Activated B cell treated with CpG ODN at 0.5 μM for 24 hours (primary cell): ENCODE results near the gene LSM14A. TPM values are rescaled to one million over a fixed set of nuclear protein-coding genes. Genes with fewer than 3 reads are reported as not detected.

Source experiments
- ATAC-seq: fragments of 200-7000 bp; cut with Tn5 transposase; one replicate; pipeline ENCODE4 v1.10.0; 2021; ENCODE audit warnings: low read depth, mild to moderate bottlenecking, moderate library complexity
- CTCF ChIA-PET: fragments of 350-600 bp; sonication (Branson Sonifier 250); formaldehyde crosslinking; loops from one replicate; lab custom pipeline; 2021; ENCODE audit warnings: antibody characterized with exemption; lab: Charles Lee
- POLR2A ChIA-PET: fragments of 350-600 bp; sonication (Branson Sonifier 250); formaldehyde crosslinking; loops from one replicate; lab custom pipeline; 2021; ENCODE audit warnings: antibody characterized with exemption; lab: Charles Lee
- DNase-seq: peaks from one replicate; pipeline ENCODE4 v3.0.0; 2022
- H3K27ac Mint-ChIP-seq: one replicate; pipeline ENCODE4 v1.8.0; 2020; ENCODE audit warnings: mixed read lengths
- H3K27me3 Mint-ChIP-seq: one replicate; pipeline ENCODE4 v1.8.0; 2021; ENCODE audit warnings: mixed read lengths
- H3K36me3 Mint-ChIP-seq: one replicate; pipeline ENCODE4 v1.8.0; 2021; ENCODE audit warnings: low read depth, mixed read lengths
- H3K4me1 Mint-ChIP-seq: one replicate; pipeline ENCODE4 v1.8.0; 2021; ENCODE audit warnings: mixed read lengths
- H3K4me3 Mint-ChIP-seq: one replicate; pipeline ENCODE4 v1.8.0; 2020; ENCODE audit warnings: mild to moderate bottlenecking, mixed read lengths
- H3K9me3 Mint-ChIP-seq: one replicate; pipeline ENCODE4 v1.8.0; 2020; ENCODE audit warnings: mixed read lengths
- CTCF ChIP-seq: fragments of 200-600 bp; IDR thresholded peaks from one replicate; pipeline ENCODE4 v1.8.0; 2022; ENCODE audit warnings: antibody characterized with exemption, mild to moderate bottlenecking
- intact Hi-C: fragments of 100-400 bp; cut with micrococcal nuclease; formaldehyde crosslinking; loops from one replicate; pipeline ENCODE4 v1.15.1; 2024
- total RNA-seq: library from RNA; stranded (reverse); gene quantifications from 2 replicates; pipeline ENCODE4 v1.2.3, GENCODE V29; 2022

The LSM14A gene
- total RNA-seq, 1 donor from 2014 or later: 136 TPM

GRCh38 chr19:34257559-34257924, 85.2 kb downstream of the LSM14A start:
- CTCF ChIA-PET: no interaction called here
- Mint-ChIP-seq H3K4me1 (peaks cover 58% of the 10 kb centered on the region), H3K36me3 (peaks cover 25% of the 10 kb centered on the region), H3K27me3 (no peaks in the 10 kb centered on the region), H3K4me3 (no peak overlapping the region), H3K27ac (no peak overlapping the region), H3K9me3 (peaks cover 2% of the 10 kb centered on the region)
- no peak for TF ChIP-seq CTCF
- DNase-seq (no peak), ATAC-seq (no peak)
- POLR2A ChIA-PET: interaction anchor here (0.6 to 1.4 kb wide), 3 partner anchors 12 to 60 kb away, joined by 5 to 7 read pairs (median 6); no protein-coding TSS in a partner anchor
- intact Hi-C loops: no loop called here

GRCh38 chr19:34259367-34260095, 87.2 kb downstream of the LSM14A start:
- Mint-ChIP-seq H3K36me3 (peaks cover 24% of the 10 kb centered on the region), H3K4me1 (peaks cover 54% of the 10 kb centered on the region), H3K9me3 (peaks cover 2% of the 10 kb centered on the region), H3K27ac (no peak overlapping the region), H3K4me3 (no peak overlapping the region), H3K27me3 (no peaks in the 10 kb centered on the region)
- CTCF ChIA-PET: no interaction called here
- TF ChIP-seq CTCF: no peak
- POLR2A ChIA-PET: interaction anchor here (0.6 kb wide), 1 partner anchor 17 kb away, joined by 3 read pairs; no protein-coding TSS in a partner anchor
- ATAC-seq (no peak), DNase-seq (no peak)
- intact Hi-C loops: loop anchor here (10.0 kb wide), 1 partner anchor 1085 kb away; no protein-coding TSS in a partner anchor

- Mint-ChIP-seq H3K36me3 (peaks cover 29% of the 10 kb centered on the region), H3K27ac (peak overlapping the region; percentile 8), H3K4me1 (peaks cover 57% of the 10 kb centered on the region), H3K9me3 (peaks cover 2% of the 10 kb centered on the region), H3K4me3 (no peak overlapping the region), H3K27me3 (no peaks in the 10 kb centered on the region)
- DNase-seq (no peak), ATAC-seq (no peak)
- ChIA-PET POLR2A (interaction anchor here (0.8 to 2.0 kb wide), 3 partner anchors 8 to 48 kb away, joined by 3 to 19 read pairs (median 4); no protein-coding TSS in a partner anchor), CTCF (interaction anchor here (0.9 kb wide), 1 partner anchor 17 kb away, joined by 3 read pairs; no protein-coding TSS in a partner anchor)
- TF ChIP-seq CTCF: no peak
- intact Hi-C loops: loop anchor here (10.0 kb wide), 1 partner anchor 1086 kb away; no protein-coding TSS in a partner anchor
These were observed 88.5 kb downstream of the LSM14A start for GRCh38 chr19:34260771-34261173.

- H3K27me3 Mint-ChIP-seq: no peaks in the 10 kb centered on the region
- H3K4me3 Mint-ChIP-seq: no peak overlapping the region
- peaks cover 36% of the 10 kb centered on the region for H3K36me3 Mint-ChIP-seq
- H3K27ac Mint-ChIP-seq: no peak overlapping the region
- H3K4me1 Mint-ChIP-seq: peaks cover 60% of the 10 kb centered on the region
- no peak for TF ChIP-seq CTCF
- ATAC-seq (no peak), DNase-seq (no peak)
- POLR2A ChIA-PET: interaction anchor here (0.6 to 2.0 kb wide), 4 partner anchors 8 to 140 kb away, joined by 3 to 19 read pairs (median 5); no protein-coding TSS in a partner anchor
- peaks cover 2% of the 10 kb centered on the region for H3K9me3 Mint-ChIP-seq
- intact Hi-C loops: loop anchor here (10.0 kb wide), 1 partner anchor 1087 kb away; no protein-coding TSS in a partner anchor
- CTCF ChIA-PET: no interaction called here
These were observed 89.2 kb downstream of the LSM14A start for GRCh38 chr19:34261334-34262109.
